ENCODE results near the gene BHLHE41.

The BHLHE41 gene

DNA sequence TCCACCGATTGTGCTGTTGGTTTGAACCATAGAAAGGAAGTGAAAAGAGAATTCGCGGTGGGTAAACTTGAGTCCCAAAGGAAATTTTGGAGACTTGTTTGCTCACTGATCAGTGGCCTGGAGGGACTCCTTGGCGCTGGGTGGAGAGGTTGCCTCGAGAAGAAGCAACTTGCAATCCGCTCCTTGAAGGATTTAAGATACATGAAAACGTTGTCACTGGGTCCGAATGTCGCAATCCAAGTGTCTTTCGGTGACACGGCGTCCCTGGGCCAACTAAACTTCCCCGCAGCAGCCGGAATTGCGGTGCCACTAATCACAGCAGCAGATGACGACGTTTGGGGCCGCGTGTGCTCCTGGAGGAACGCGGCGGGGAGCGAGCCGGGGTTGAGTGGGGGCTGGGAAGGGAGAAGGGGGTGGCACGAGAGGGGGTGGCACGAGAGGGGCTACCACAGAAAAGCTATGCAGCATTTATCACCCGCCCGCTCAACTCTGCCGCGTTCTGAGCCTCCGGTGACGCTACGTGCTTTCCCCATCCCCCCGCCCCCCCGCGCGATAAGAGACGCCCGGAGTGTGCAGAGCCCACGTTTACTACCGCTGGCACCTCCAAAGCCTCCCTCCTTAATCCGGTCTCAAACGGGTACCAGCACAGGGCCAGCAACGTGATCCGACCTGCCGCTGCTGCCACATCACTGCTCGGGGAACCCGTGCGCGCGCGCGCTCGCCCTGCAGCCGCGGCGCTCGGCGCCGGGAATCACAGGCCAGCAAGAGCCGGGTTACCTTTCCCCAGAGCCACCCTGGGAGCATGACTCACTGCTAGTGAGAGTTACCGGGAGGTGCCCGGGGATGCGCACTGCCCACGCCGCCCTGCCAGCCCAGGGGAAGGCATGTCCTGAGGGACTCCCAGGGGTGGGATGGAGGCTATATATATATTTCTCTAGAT lies 833 bp upstream of the BHLHE41 start:
- Histone ChIP-seq H3K4me3 (ENCODE audit: insufficient read depth, low read depth, low read length, poor library complexity, severe bottlenecking) (peak overlapping the region; percentile 54), H3K9me3 (ENCODE audit: control insufficient read depth, low read length) (no peaks in the 10 kb centered on the region), H3K4me1 (ENCODE audit: control insufficient read depth, insufficient read depth, low read length, poor library complexity, severe bottlenecking) (peaks cover 28% of the 10 kb centered on the region), H3K27me3 (replicated peaks; ENCODE audit: control insufficient read depth, insufficient read depth, low read length, poor library complexity, severe bottlenecking) (peaks cover 62% of the 10 kb centered on the region), H3K36me3 (ENCODE audit: control insufficient read depth, insufficient read depth, low read length) (no peaks in the 10 kb centered on the region), H3K27ac (ENCODE audit: insufficient read depth, low read length, poor library complexity, severe bottlenecking) (no peak overlapping the region)
- no peak for DNase-seq

DNA sequence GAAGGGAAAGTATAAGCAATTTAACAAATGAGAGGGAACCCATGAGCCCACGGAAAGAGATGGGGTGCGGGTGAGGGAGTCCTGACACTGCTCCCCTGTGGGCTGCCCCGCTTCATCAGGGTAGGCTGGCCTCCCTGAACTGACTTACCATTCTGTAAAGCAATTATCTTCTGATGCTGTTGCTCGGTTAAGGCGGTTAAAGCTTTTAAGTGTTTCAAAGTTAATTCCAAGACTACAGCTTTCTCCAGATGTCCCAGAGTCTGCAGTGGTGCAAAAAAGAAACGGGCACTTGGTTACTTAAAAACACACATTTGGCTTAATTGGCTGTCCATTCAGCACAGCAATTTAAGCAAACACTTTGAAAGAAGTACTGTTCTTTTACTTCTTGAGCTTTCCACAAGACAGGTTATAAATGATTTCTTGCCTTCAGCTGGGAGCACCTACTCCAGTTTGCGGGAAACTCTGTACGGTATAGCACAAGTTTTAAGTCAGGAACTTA lies 1.3 kb downstream of the BHLHE41 start:
- Histone ChIP-seq H3K36me3 (ENCODE audit: control insufficient read depth, insufficient read depth, low read length) (no peaks in the 10 kb centered on the region), H3K4me3 (ENCODE audit: insufficient read depth, low read depth, low read length, poor library complexity, severe bottlenecking) (peak overlapping the region; percentile 57), H3K27ac (ENCODE audit: insufficient read depth, low read length, poor library complexity, severe bottlenecking) (no peak overlapping the region), H3K9me3 (ENCODE audit: control insufficient read depth, low read length) (no peaks in the 10 kb centered on the region), H3K4me1 (ENCODE audit: control insufficient read depth, insufficient read depth, low read length, poor library complexity, severe bottlenecking) (peaks cover 28% of the 10 kb centered on the region), H3K27me3 (replicated peaks; ENCODE audit: control insufficient read depth, insufficient read depth, low read length, poor library complexity, severe bottlenecking) (peaks cover 68% of the 10 kb centered on the region)
- DNase-seq, result no peak

DNA sequence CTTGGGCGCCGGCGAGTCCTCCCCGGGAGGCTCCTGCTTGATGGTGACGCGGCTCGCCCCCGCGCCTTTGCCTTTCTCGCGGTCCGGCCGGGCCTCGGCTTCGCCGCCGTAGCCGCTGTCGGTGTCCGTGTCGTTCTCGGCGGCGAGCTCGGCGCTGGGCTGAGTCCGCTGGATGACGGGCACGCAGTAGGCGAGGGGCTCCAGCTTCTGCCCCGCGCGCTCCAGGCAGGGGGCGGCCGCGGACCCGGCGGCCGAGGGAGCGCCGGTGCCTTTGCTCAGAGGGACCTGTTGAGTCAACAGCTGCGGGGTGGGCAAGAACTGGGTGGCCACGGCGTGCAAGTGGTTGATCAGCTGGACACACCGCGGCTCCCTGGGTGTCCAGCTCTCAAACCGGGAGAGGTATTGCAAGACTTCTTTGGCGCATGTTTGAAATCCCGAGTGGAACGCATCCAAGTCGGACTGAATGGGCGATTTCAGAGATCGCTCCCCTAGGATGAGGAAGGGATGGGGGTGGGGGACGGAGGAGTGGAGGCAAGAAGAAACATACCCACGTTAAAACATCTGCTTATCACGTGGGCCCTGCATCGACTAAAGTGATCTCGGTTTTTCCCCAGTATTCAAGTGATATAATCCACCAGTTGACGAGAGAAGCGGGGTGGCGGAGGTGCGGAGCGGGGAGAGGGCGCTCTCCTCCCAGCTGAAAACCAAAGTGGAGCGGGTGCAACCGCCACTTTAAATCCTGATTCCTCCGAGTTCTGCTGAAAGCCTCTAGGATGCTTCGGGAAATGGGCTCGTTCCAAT lies 2.0 kb downstream of the BHLHE41 start:
- Histone ChIP-seq H3K27me3 (replicated peaks; ENCODE audit: control insufficient read depth, insufficient read depth, low read length, poor library complexity, severe bottlenecking) (peaks cover 67% of the 10 kb centered on the region), H3K9me3 (ENCODE audit: control insufficient read depth, low read length) (no peaks in the 10 kb centered on the region), H3K27ac (ENCODE audit: insufficient read depth, low read length, poor library complexity, severe bottlenecking) (no peak overlapping the region), H3K4me3 (ENCODE audit: insufficient read depth, low read depth, low read length, poor library complexity, severe bottlenecking) (peak overlapping the region; percentile 57), H3K36me3 (ENCODE audit: control insufficient read depth, insufficient read depth, low read length) (no peaks in the 10 kb centered on the region), H3K4me1 (ENCODE audit: control insufficient read depth, insufficient read depth, low read length, poor library complexity, severe bottlenecking) (peaks cover 28% of the 10 kb centered on the region)
- no peak for DNase-seq

DNA sequence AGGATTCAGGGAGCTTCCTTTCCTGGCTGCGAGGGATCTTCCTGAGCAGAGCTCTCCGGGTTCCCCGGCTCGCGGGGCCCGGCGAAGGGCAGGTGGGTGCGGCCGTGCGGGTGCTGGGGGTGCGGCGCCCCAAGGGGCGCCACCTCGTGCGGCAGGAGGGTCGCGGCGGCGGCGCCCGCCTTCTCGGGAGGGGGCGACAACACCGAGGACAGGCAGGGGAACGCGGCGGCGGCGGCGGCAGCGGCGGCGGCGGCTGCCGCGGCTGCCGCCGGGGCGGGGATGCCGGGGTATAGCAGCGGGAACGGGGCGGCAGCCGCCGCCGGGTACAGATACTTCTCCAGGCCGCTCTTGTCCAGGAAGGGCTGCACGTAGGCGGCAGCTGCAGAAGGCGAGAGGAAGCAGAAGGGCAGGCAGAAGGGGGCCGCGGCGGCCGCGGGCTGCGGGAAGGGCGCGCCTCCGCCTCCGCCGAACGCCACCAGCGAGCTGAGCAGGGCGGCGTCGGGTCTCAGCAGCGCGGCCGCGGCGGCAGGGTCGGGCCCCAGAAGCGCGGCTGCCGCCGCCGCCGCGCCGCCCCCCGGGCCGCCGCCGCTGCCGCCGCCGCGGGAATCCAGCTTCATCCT lies 2.7 kb downstream of the BHLHE41 start:
- no peak overlapping the region for H3K27ac ChIP-seq (ENCODE audit: insufficient read depth, low read length, poor library complexity, severe bottlenecking)
- DNase-seq, result no peak
- H3K36me3 ChIP-seq (ENCODE audit: control insufficient read depth, insufficient read depth, low read length), result no peaks in the 10 kb centered on the region
- H3K27me3 ChIP-seq (replicated peaks; ENCODE audit: control insufficient read depth, insufficient read depth, low read length, poor library complexity, severe bottlenecking), result peaks cover 64% of the 10 kb centered on the region
- peaks cover 28% of the 10 kb centered on the region for H3K4me1 ChIP-seq (ENCODE audit: control insufficient read depth, insufficient read depth, low read length, poor library complexity, severe bottlenecking)
- peak overlapping the region; percentile 57 for H3K4me3 ChIP-seq (ENCODE audit: insufficient read depth, low read depth, low read length, poor library complexity, severe bottlenecking)
- no peaks in the 10 kb centered on the region for H3K9me3 ChIP-seq (ENCODE audit: control insufficient read depth, low read length)

DNA sequence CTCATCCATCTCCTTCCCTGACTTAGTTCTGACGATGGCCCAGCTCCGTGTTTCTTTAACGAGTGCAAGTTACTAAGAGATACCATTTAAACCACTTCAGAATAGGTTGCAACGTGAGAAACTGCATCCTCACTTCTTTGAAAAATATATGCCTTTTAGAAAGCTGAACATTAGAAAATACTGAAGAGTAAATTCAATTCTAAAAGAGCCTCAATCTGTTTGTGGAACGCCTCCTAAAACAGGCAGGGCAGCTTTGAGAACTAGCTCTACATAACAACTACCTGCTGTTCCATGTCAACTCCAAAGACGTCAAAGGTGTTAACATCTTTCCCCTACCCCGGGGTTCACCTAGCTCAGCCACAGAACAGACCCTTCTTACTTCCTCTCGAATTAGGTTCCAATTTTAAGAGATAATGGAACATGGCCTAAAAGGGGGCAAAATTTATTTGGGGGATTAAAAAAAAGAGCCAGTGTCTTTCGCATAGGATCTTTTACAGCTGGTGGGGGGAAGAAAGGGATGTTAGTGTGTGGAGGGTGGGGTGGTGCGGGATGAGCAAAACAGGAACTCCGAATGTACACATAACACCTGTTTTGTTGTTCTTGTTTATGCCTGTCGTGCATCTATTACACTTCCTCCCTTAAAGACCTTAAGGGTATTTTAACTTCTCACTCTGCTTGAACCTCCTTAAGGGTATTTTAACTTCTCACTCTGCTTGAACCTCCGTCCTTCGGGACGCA lies 3.3 kb downstream of the BHLHE41 start:
- peaks cover 57% of the 10 kb centered on the region for H3K27me3 ChIP-seq (replicated peaks; ENCODE audit: control insufficient read depth, insufficient read depth, low read length, poor library complexity, severe bottlenecking)
- no peak overlapping the region for H3K27ac ChIP-seq (ENCODE audit: insufficient read depth, low read length, poor library complexity, severe bottlenecking)
- H3K36me3 ChIP-seq (ENCODE audit: control insufficient read depth, insufficient read depth, low read length), result no peaks in the 10 kb centered on the region
- H3K4me3 ChIP-seq (ENCODE audit: insufficient read depth, low read depth, low read length, poor library complexity, severe bottlenecking), result peak overlapping the region; percentile 30
- H3K4me1 ChIP-seq (ENCODE audit: control insufficient read depth, insufficient read depth, low read length, poor library complexity, severe bottlenecking), result peaks cover 24% of the 10 kb centered on the region
- H3K9me3 ChIP-seq (ENCODE audit: control insufficient read depth, low read length), result no peaks in the 10 kb centered on the region
- DNase-seq, result no peak

DNA sequence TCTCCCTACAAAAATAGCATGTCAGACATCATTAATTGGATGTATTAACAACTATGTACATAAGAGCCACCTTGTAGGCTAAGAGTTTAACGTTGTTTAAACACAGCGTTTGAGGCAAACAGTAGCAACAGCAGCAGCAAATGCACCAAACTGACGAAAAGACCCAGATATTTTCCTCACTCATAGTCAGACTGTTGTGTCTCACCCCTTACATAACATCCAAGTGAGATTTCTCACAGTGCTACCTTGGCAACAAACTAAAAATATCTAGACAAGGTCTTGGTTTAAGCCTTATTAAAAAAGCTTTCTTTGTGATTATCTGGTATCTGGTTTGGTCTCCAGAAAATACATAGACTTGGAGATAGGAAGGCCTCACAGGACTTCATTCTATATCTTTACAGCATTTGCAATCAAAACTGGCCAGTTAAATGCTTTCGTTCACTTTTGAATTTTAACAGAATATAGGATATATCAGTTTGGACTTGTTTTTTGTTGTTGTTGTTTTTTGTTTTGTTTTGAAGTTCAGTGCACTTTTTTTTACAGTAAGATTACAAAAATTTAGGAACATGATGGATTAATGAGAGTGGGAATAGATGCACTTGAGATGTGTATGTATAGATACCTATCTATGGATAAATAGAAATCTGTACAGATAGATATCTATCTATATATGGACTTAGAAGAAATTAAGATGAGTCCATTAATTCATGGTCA lies 4.1 kb downstream of the BHLHE41 start:
- Histone ChIP-seq H3K27me3 (replicated peaks; ENCODE audit: control insufficient read depth, insufficient read depth, low read length, poor library complexity, severe bottlenecking) (peaks cover 51% of the 10 kb centered on the region), H3K9me3 (ENCODE audit: control insufficient read depth, low read length) (no peaks in the 10 kb centered on the region), H3K4me1 (ENCODE audit: control insufficient read depth, insufficient read depth, low read length, poor library complexity, severe bottlenecking) (peaks cover 17% of the 10 kb centered on the region), H3K4me3 (ENCODE audit: insufficient read depth, low read depth, low read length, poor library complexity, severe bottlenecking) (no peak overlapping the region), H3K27ac (ENCODE audit: insufficient read depth, low read length, poor library complexity, severe bottlenecking) (no peak overlapping the region), H3K36me3 (ENCODE audit: control insufficient read depth, insufficient read depth, low read length) (no peaks in the 10 kb centered on the region)
- DNase-seq, result no peak

DNA sequence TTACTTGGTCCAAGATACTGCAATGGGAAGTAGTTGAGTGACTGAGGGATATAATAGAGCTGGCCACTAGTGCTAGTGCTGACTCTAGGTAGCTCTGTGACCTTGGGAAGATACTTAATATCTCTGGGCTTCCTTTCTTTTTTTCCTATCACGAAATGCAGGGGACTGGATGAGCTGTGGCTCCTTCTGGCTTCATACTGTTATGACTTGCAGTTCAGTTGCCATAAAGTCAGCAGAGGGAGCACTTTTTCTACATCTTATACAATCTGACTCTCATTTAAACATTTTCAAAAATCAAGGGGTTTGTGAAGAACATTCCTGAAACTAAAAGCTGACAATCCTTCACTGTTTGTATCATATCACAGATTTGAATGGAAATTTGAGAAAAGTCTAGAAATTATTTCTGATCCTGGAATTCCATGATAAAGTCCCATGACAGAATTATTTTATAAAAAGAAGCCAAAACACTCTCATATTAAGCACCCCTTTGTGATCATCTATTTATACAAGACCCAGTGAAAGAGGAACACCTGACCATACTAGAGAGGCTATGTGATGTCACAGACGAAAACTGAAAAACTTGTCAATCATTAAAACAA lies 5.3 kb downstream of the BHLHE41 start:
- H3K4me1 ChIP-seq (ENCODE audit: control insufficient read depth, insufficient read depth, low read length, poor library complexity, severe bottlenecking), result peaks cover 6% of the 10 kb centered on the region
- DNase-seq, result no peak

DNA sequence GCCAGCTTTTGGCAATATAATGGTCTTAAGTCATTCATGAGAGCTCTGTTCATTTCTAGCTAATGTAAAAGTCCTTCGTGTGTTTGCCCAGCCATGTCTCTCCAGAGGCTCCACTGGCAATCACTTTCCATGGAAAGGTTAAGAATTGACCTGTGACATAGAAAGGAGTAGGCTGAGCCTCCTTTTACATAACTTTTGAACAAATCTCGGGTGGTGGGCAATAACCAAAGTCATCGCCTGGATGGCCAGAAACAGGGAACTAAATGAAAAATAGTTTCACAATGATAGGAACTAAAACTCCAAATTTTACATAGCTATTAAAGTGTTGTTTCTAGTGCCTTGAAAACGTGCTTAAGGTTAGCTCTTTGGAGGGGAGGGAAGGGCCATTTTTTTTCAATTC lies 6.5 kb downstream of the BHLHE41 start:
- Histone ChIP-seq H3K9me3 (ENCODE audit: control insufficient read depth, low read length) (no peaks in the 10 kb centered on the region), H3K4me3 (ENCODE audit: insufficient read depth, low read depth, low read length, poor library complexity, severe bottlenecking) (no peak overlapping the region), H3K27ac (ENCODE audit: insufficient read depth, low read length, poor library complexity, severe bottlenecking) (no peak overlapping the region), H3K27me3 (replicated peaks; ENCODE audit: control insufficient read depth, insufficient read depth, low read length, poor library complexity, severe bottlenecking) (peaks cover 32% of the 10 kb centered on the region), H3K4me1 (ENCODE audit: control insufficient read depth, insufficient read depth, low read length, poor library complexity, severe bottlenecking) (peaks cover 10% of the 10 kb centered on the region), H3K36me3 (ENCODE audit: control insufficient read depth, insufficient read depth, low read length) (no peaks in the 10 kb centered on the region)
- DNase-seq, result no peak

More for the DNA sequence above, 5.3 kb downstream of the BHLHE41 start:
- no peak overlapping the region for H3K27ac ChIP-seq (ENCODE audit: insufficient read depth, low read length, poor library complexity, severe bottlenecking)
- H3K4me3 ChIP-seq (ENCODE audit: insufficient read depth, low read depth, low read length, poor library complexity, severe bottlenecking), result no peak overlapping the region
- peaks cover 42% of the 10 kb centered on the region for H3K27me3 ChIP-seq (replicated peaks; ENCODE audit: control insufficient read depth, insufficient read depth, low read length, poor library complexity, severe bottlenecking)
- no peaks in the 10 kb centered on the region for H3K36me3 ChIP-seq (ENCODE audit: control insufficient read depth, insufficient read depth, low read length)
- no peaks in the 10 kb centered on the region for H3K9me3 ChIP-seq (ENCODE audit: control insufficient read depth, low read length)
